Fibroblast of pulmonary artery (primary cell): Measurements from ENCODE around the gene ZFPM1.

Experiments used
- DNase-seq: peaks from one replicate; pipeline ENCODE4 v3.0.0-alpha.2; 2010; ENCODE audit warnings: low read depth
- H3K4me3 ChIP-seq: replicated peaks from 2 replicates; pipeline ENCODE4 v1.5.1; 2011; ENCODE audit warnings: low read depth, mild to moderate bottlenecking, control low read depth, low read length, moderate library complexity
- TF ChIP-seq, protein P1 (sequence below): IDR thresholded peaks from 2 replicates; pipeline ENCODE4 v1.5.1; 2011; ENCODE audit warnings: mild to moderate bottlenecking, control low read depth, low read length, inconsistent platforms; ENCODE audit errors: missing control alignments

ZFPM1 gene

DNA sequence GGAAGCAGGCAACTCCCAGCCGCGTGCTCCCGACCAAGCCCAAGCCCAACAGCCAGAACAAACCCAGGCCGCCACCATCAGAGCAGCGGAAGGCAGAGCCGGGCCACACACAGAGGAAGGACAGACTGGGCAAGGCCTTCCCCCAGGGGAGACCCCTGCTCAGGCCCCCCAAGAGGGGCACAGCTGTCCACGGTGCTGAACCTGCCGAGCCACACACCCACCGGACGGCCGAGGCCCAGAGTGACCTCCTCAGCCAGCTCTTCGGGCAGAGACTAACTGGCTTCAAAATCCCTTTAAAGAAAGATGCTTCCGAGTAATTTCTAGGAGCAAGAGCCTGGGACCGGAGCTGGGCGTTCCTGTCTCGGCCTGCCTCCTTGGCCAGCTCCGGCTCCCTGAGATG is 14.1 kb upstream of the ZFPM1 start:
- H3K4me3 ChIP-seq = no peak overlapping the region
- TF ChIP-seq, protein P1, sequence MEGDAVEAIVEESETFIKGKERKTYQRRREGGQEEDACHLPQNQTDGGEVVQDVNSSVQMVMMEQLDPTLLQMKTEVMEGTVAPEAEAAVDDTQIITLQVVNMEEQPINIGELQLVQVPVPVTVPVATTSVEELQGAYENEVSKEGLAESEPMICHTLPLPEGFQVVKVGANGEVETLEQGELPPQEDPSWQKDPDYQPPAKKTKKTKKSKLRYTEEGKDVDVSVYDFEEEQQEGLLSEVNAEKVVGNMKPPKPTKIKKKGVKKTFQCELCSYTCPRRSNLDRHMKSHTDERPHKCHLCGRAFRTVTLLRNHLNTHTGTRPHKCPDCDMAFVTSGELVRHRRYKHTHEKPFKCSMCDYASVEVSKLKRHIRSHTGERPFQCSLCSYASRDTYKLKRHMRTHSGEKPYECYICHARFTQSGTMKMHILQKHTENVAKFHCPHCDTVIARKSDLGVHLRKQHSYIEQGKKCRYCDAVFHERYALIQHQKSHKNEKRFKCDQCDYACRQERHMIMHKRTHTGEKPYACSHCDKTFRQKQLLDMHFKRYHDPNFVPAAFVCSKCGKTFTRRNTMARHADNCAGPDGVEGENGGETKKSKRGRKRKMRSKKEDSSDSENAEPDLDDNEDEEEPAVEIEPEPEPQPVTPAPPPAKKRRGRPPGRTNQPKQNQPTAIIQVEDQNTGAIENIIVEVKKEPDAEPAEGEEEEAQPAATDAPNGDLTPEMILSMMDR = no peak
- no peak for DNase-seq

DNA sequence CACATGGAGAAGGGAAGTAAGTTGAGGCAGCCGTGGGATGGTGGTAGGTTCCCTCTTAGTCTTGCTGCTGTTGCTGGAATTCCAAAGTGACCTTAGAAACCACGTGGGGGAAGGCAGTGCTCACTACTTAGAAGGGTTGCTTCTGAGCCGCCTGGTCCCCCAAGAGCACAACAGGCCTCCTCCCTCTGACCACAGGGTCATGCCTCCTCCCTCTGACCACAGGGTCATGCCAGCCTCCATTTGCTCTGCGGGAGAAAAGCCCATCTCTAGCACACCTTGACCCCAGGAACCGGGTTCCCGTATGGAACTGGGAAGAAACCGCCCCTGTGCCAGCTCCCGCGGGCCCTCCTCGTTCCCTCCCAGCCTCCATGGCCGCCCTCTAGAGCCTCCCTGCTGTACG is 13.4 kb upstream of the ZFPM1 start:
- no peak for DNase-seq
- H3K4me3 ChIP-seq = no peak overlapping the region
- TF ChIP-seq, protein P1 = no peak

DNA sequence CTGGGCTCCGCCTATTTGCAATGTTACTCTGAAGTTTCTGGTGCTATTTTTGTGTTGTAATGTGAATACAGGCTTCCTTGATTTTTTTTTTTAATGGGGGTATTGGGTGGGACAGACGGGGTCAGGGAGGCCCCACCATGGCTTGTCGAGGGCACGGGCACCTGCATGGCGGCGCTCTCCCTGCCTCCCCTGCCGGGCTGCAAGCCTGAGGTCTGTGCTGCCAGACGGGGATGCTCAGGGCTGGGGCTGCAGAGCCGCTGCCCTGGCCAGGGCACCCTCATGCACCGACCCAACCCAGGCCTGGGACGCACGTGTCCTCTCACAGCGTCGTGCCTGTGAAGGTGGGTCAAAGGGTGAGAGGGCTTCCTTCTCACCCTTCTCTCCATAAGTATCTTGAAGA is 13.0 kb upstream of the ZFPM1 start:
- no peak for DNase-seq
- TF ChIP-seq, protein P1 = no peak
- no peak overlapping the region for H3K4me3 ChIP-seq

DNA sequence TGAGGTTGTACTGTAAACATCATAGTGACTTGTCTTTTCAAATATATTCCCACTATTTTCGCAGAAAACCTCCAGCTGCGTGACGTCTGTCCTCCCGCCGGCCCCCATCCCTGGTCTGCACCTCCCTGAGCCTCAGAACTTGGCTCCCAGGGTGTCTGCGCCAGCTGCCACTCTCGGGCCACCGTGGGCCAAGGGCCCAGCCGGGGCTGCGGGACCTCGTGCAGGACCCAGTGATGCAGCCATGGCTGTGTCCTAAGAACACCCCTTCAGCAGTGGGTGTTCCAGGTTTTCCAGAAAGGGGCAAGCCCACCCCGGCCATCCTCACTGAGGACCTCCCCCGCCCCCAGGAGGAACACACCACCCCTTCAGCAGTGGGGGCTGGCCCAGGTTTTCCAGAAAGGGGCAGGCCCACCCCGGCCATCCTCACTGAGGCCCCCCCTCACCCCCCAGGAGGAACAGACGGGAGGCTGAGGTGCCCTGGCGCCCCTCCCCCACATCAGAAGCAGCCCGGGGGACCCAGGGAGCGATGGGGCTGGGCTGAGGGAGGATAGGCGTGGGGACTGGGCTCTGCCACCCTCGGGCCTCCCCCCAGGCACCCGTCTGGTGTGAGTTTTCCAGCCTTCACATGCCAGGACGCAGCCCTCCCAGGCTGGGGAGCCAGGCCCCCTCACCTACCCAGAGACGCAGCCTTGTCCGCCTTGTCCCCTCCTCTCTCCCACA is 12.2 kb upstream of the ZFPM1 start:
- DNase-seq = no peak
- no peak overlapping the region for H3K4me3 ChIP-seq
- TF ChIP-seq, protein P1 = no peak

DNA sequence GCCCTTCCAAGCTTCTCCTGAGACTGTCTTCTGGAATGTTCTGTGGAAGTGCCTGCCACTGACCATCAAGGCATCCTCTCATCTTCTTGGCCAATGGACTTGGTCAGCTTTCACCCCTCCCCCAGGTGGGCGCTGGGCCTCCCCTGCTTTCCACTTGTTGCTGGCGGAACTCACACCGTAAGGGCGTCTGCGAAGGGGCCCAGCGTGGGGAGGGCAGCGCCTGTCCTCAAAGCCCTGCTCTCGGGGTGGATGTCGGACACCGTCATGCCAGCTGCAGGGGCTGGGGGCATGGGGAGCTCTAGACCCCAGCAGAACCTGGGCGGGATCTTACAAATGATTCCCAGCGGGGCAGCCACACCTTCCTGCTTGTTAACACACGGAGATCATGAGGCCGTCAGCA is 11.6 kb upstream of the ZFPM1 start:
- no peak for DNase-seq
- TF ChIP-seq, protein P1 = no peak
- no peak overlapping the region for H3K4me3 ChIP-seq

DNA sequence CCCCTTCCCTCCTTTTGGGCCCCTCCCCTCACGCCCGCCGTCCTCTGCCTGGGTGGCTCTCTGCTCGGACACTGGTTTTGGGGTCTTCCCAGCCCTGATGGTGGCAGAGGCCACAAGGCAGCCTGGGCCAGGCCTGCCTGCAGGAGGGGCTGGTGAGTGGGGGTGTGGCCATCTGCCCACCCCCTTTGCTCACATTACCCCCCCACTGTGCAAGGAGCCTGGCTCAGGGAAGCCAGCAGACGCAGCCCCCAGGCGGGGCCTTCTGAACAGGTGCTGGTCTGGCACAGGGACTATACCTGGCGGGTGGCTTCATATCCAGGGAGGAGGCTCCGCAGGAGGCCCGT is 10.7 kb upstream of the ZFPM1 start:
- no peak overlapping the region for H3K4me3 ChIP-seq
- DNase-seq = no peak
- TF ChIP-seq, protein P1 = no peak
